HepG2 (cell line): Measurements from ENCODE around the gene CLEC10A. TPM values are rescaled to one million over a fixed set of nuclear protein-coding genes. Genes with fewer than 3 reads are reported as not detected.

Experiments
- ATF2 ChIP-seq: sonication (generic); formaldehyde crosslinking; IDR thresholded peaks from 2 replicates; pipeline ENCODE4 v1.4.0; 2020; ENCODE audit warnings: missing genetic modification reagents
- DMTF1 ChIP-seq: sonication (generic); formaldehyde crosslinking; IDR thresholded peaks from 2 replicates; pipeline ENCODE4 v1.4.0; 2020; ENCODE audit warnings: mild to moderate bottlenecking, missing genetic modification reagents
- FIP1L1 ChIP-seq: fragments of 200-400 bp; formaldehyde crosslinking; IDR thresholded peaks from 2 replicates; pipeline ENCODE4 v1.6.1; 2018; ENCODE audit warnings: low read depth, mild to moderate bottlenecking, low read length, moderate library complexity, borderline replicate concordance; ENCODE audit not compliant: insufficient read depth
- FOXK1 ChIP-seq: sonication (generic); formaldehyde crosslinking; IDR thresholded peaks from 2 replicates; pipeline ENCODE4 v1.4.0; 2020; ENCODE audit warnings: low read depth, missing genetic modification reagents, borderline replicate concordance
- FOXO1 ChIP-seq: sonication (generic); formaldehyde crosslinking; IDR thresholded peaks from 2 replicates; pipeline ENCODE4 v1.4.0; 2020; ENCODE audit warnings: missing genetic modification reagents
- HNRNPL ChIP-seq: fragments of 200-400 bp; formaldehyde crosslinking; IDR thresholded peaks from 2 replicates; pipeline ENCODE4 v1.6.1; 2017; ENCODE audit warnings: mild to moderate bottlenecking, low read depth, low read length
- KLF12 ChIP-seq: sonication (generic); formaldehyde crosslinking; IDR thresholded peaks from 2 replicates; pipeline ENCODE4 v1.4.0; 2020; ENCODE audit warnings: missing genetic modification reagents, borderline replicate concordance
- MAFF ChIP-seq: IDR thresholded peaks from 2 replicates; pipeline ENCODE4 v1.6.1; 2011; ENCODE audit warnings: low read depth, low read length, improper control_type of control experiment
- MED13 ChIP-seq: sonication (generic); formaldehyde crosslinking; IDR thresholded peaks from 2 replicates; pipeline ENCODE4 v1.5.0; 2020; ENCODE audit warnings: missing genetic modification reagents
- RCOR2 ChIP-seq: IDR thresholded peaks from 2 replicates; pipeline ENCODE4 v1.6.1; 2016; ENCODE audit warnings: missing biosample characterization, missing genetic modification reagents
- RORA ChIP-seq: sonication (generic); formaldehyde crosslinking; IDR thresholded peaks from 2 replicates; pipeline ENCODE4 v1.5.0; 2020; ENCODE audit warnings: mild to moderate bottlenecking, missing genetic modification reagents, moderate library complexity
- SATB2 ChIP-seq: sonication (generic); formaldehyde crosslinking; IDR thresholded peaks from 2 replicates; pipeline ENCODE4 v1.5.0; 2020; ENCODE audit warnings: missing genetic modification reagents
- SMYD3 ChIP-seq: sonication (generic); formaldehyde crosslinking; IDR thresholded peaks from 2 replicates; pipeline ENCODE4 v1.8.1; 2023; ENCODE audit warnings: mild to moderate bottlenecking, missing genetic modification reagents
- SP4 ChIP-seq: sonication (generic); formaldehyde crosslinking; IDR thresholded peaks from 2 replicates; pipeline ENCODE4 v1.8.1; 2023; ENCODE audit warnings: mild to moderate bottlenecking, missing genetic modification reagents
- ZGPAT ChIP-seq: IDR thresholded peaks from 2 replicates; pipeline ENCODE4 v1.6.1; 2016; ENCODE audit warnings: mild to moderate bottlenecking
- ZNF143 ChIP-seq: sonication (generic); formaldehyde crosslinking; IDR thresholded peaks from 2 replicates; pipeline ENCODE4 v1.4.0; 2020; ENCODE audit warnings: missing genetic modification reagents
- ZNF646 ChIP-seq: sonication (generic); formaldehyde crosslinking; IDR thresholded peaks from 2 replicates; pipeline ENCODE4 v1.9.0; 2021; ENCODE audit warnings: mild to moderate bottlenecking, missing genetic modification reagents
- ZNF652 ChIP-seq: IDR thresholded peaks from 2 replicates; pipeline ENCODE4 v1.6.1; 2016; ENCODE audit warnings: low read depth, borderline replicate concordance
- polyA plus RNA-seq, 8 experiments: library from polyadenylated mRNA; depleted of rRNA in 3 of 8; stranded (reverse) in 7 of 8; unstranded in 1 of 8; fragments of >200 nt; fragmentation: Illumina TruSeq in 4 of 8; extraction: Trizol in 4 of 8; gene quantifications; 2 replicates each; pipeline versions ENCODE4 v1.2.1 to v1.2.3, GENCODE V29; 2011 to 2016; ENCODE audit warnings: low read depth in 4 of 8, missing spikeins in 1 of 8, mixed read lengths in 1 of 8; ENCODE audit not compliant: insufficient read depth in 1 of 8
- total RNA-seq, 5 experiments: library from RNA; depleted of rRNA; stranded (reverse); fragments of >200 nt; fragmentation: Illumina TruSeq; extraction: Trizol; gene quantifications; 2 replicates each; pipeline ENCODE4 v1.2.3, GENCODE V29; 2016; ENCODE audit warnings: low read depth in 1 of 5

The CLEC10A gene
- total and polyA plus RNA-seq, 2 of the 13 experiments (the other 11 are each of a cell fraction or from before 2014, with no cell fraction given): 0.33 TPM; not detected in 1

- no peak for TF ChIP-seq ZNF646 (CRISPR knock-in tag)
- no peak for TF ChIP-seq FOXK1 (CRISPR knock-in tag)
- no peak for TF ChIP-seq ZNF652 (CRISPR knock-in tag)
- no peak for TF ChIP-seq DMTF1 (CRISPR knock-in tag)
- no peak for TF ChIP-seq SATB2
- peak; percentile 58 for TF ChIP-seq ZGPAT
- TF ChIP-seq KLF12 (CRISPR knock-in tag): 0 out of 2 replicates have a peak, but pooled peaks have one; percentile 6
- TF ChIP-seq ATF2: no peak
- TF ChIP-seq RCOR2 (CRISPR knock-in tag): no peak
- TF ChIP-seq FIP1L1: no peak
- no peak for TF ChIP-seq MAFF
- no peak for TF ChIP-seq SMYD3 (CRISPR knock-in tag)
- TF ChIP-seq RORA (CRISPR knock-in tag): no peak
- TF ChIP-seq SP4 (CRISPR knock-in tag): peak; percentile 41; the same call in 1 of the 2 replicates
- TF ChIP-seq FOXO1: 0 out of 2 replicates have a peak, but pooled peaks have one; percentile 32
- TF ChIP-seq ZNF143 (CRISPR knock-in tag): no peak
- TF ChIP-seq MED13 (CRISPR knock-in tag): no peak
- 0 out of 2 replicates have a peak, but pooled peaks have one; percentile 17 for TF ChIP-seq HNRNPL
Observed at GRCh38 chr17:7035591-7036368, 44.3 kb downstream of the CLEC10A start, which contains the start of gene SLC16A13 (continued).
